ENCODE data around the gene BICC1. TPM values are rescaled to one million over a fixed set of nuclear protein-coding genes. Genes with fewer than 3 reads are reported as not detected.

Gene BICC1
- total RNA-seq, 1 donor from 2014 or later, result 1.1 TPM

DNA sequence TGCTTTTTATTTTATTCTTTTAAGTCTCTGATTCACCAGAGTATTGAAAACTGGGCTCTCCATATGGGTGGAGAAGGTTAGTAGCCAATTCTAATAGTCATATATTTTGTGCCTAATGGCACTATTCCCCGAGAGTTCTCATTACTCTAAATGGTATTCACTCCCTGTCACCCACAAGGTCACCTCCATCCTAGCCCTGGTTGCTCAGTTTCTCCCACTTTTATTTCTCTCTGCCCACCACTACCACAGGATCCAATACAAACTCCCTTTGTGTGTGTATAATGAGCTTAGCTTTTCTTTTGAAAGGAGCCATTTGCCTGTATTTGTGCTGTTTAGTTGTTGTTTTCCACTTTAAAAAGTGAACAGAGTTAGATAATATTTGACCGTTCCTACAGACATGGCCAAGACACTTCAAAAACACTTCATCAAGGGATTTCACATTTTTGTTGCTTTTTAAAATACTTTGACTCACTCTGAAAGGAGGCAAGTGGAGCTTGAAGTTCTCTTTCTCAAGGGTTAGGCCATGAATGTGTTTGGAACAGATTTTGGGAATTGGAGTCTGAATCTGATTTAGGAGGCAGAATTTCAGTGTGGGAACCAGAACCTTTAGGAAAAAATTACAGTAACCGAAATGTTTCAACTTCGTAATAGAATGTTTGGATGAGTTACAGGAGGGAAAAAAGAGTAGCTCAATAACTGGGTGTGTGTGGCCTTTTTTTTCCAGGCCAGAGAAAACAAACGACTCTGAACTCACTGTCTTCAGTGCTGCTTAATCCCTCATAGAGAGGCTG lies 321.3 kb downstream of the BICC1 start:
- TF ChIP-seq, protein P1, sequence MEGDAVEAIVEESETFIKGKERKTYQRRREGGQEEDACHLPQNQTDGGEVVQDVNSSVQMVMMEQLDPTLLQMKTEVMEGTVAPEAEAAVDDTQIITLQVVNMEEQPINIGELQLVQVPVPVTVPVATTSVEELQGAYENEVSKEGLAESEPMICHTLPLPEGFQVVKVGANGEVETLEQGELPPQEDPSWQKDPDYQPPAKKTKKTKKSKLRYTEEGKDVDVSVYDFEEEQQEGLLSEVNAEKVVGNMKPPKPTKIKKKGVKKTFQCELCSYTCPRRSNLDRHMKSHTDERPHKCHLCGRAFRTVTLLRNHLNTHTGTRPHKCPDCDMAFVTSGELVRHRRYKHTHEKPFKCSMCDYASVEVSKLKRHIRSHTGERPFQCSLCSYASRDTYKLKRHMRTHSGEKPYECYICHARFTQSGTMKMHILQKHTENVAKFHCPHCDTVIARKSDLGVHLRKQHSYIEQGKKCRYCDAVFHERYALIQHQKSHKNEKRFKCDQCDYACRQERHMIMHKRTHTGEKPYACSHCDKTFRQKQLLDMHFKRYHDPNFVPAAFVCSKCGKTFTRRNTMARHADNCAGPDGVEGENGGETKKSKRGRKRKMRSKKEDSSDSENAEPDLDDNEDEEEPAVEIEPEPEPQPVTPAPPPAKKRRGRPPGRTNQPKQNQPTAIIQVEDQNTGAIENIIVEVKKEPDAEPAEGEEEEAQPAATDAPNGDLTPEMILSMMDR (IDR thresholded peaks at IDR 0.05; ENCODE audit: unreplicated experiment), result no peak
- H3K9me3 Mint-ChIP-seq (ENCODE audit: unreplicated experiment), result no peaks in the 10 kb centered on the region
- no peak overlapping the region for H3K4me3 Mint-ChIP-seq (ENCODE audit: unreplicated experiment)
- H3K27me3 Mint-ChIP-seq (ENCODE audit: unreplicated experiment), result peaks cover 2% of the 10 kb centered on the region
- no peak for DNase-seq (ENCODE audit: low spot score)
- H3K27ac Mint-ChIP-seq (ENCODE audit: unreplicated experiment), result no peak overlapping the region
- no peaks in the 10 kb centered on the region for H3K36me3 Mint-ChIP-seq (ENCODE audit: low read depth, unreplicated experiment)
- H3K4me1 Mint-ChIP-seq (ENCODE audit: unreplicated experiment), result no peaks in the 10 kb centered on the region

GRCh38 chr10:58836176-58836700 lies 323.6 kb downstream of the BICC1 start:
- Mint-ChIP-seq H3K4me3 (ENCODE audit: unreplicated experiment) (no peak overlapping the region), H3K4me1 (ENCODE audit: unreplicated experiment) (no peaks in the 10 kb centered on the region), H3K9me3 (ENCODE audit: unreplicated experiment) (no peaks in the 10 kb centered on the region), H3K36me3 (ENCODE audit: low read depth, unreplicated experiment) (no peaks in the 10 kb centered on the region), H3K27ac (ENCODE audit: unreplicated experiment) (no peak overlapping the region), H3K27me3 (ENCODE audit: unreplicated experiment) (peaks cover 2% of the 10 kb centered on the region)
- TF ChIP-seq, protein P1 (IDR thresholded peaks at IDR 0.05; ENCODE audit: unreplicated experiment), result no peak
- no peak for DNase-seq (ENCODE audit: low spot score)

DNA sequence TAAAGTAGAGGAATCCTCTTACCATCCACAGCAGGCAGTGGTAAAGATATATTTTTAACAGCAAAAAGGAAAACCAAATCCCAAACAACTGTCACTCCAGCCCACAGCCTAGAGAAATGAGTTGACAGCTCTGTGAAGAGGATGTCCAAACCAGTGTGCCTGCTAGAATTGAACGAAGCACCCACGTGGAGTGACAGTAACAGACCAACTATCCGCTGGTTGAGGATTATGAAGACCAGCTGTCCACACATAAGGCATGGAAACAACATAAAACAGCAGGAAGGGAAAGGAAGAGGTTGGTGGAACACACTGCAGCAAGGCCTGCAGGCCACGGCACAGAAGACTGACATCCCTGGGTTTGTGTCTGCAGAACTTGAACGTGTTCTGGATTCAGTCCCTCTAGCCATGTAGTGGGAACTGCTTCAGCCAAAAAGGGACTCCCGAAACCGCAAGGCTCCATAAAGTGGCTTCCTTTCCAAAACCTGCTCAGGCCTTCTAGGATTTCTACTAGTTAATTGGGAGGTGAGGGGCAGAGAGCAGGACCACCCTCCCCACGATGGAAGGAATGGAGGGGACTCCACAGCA lies 324.4 kb downstream of the BICC1 start:
- TF ChIP-seq, protein P1 (IDR thresholded peaks at IDR 0.05; ENCODE audit: unreplicated experiment), result no peak
- H3K27me3 Mint-ChIP-seq (ENCODE audit: unreplicated experiment), result peaks cover 2% of the 10 kb centered on the region
- no peaks in the 10 kb centered on the region for H3K4me1 Mint-ChIP-seq (ENCODE audit: unreplicated experiment)
- H3K36me3 Mint-ChIP-seq (ENCODE audit: low read depth, unreplicated experiment), result no peaks in the 10 kb centered on the region
- H3K4me3 Mint-ChIP-seq (ENCODE audit: unreplicated experiment), result no peak overlapping the region
- H3K9me3 Mint-ChIP-seq (ENCODE audit: unreplicated experiment), result no peaks in the 10 kb centered on the region
- DNase-seq (ENCODE audit: low spot score), result no peak
- no peak overlapping the region for H3K27ac Mint-ChIP-seq (ENCODE audit: unreplicated experiment)

DNA sequence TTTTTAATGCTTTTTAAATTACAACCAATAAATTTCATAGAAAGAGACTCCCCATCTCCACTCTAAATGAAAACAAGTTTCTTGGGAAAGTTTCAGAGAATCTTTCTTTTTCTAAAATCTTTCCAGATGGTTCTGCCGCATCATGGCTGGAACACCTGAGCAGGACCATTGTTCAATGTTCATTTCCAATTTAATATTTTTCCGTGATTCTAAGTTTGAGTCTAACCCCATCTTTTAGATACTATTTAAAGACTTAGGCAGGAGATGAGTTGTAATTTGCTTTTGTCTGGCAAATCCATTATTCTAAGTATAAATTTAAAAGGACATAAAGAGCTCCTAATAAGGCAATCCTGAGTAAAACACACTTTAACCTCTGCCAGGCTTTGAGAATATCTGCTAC lies 325.2 kb downstream of the BICC1 start:
- no peak for DNase-seq (ENCODE audit: low spot score)
- H3K27ac Mint-ChIP-seq (ENCODE audit: unreplicated experiment), result no peak overlapping the region
- peaks cover 1% of the 10 kb centered on the region for H3K27me3 Mint-ChIP-seq (ENCODE audit: unreplicated experiment)
- no peak overlapping the region for H3K4me3 Mint-ChIP-seq (ENCODE audit: unreplicated experiment)
- TF ChIP-seq, protein P1 (IDR thresholded peaks at IDR 0.05; ENCODE audit: unreplicated experiment), result no peak
- H3K36me3 Mint-ChIP-seq (ENCODE audit: low read depth, unreplicated experiment), result no peaks in the 10 kb centered on the region
- H3K9me3 Mint-ChIP-seq (ENCODE audit: unreplicated experiment), result no peaks in the 10 kb centered on the region
- H3K4me1 Mint-ChIP-seq (ENCODE audit: unreplicated experiment), result no peaks in the 10 kb centered on the region
